ENCODE measurements around the gene TRIM24. TPM values are rescaled to one million over a fixed set of nuclear protein-coding genes. Genes with fewer than 3 reads are reported as not detected.

Gene TRIM24
- total and polyA plus RNA-seq, 9 donors: 17.0 to 55.6 (median 32.7) TPM

DNA sequence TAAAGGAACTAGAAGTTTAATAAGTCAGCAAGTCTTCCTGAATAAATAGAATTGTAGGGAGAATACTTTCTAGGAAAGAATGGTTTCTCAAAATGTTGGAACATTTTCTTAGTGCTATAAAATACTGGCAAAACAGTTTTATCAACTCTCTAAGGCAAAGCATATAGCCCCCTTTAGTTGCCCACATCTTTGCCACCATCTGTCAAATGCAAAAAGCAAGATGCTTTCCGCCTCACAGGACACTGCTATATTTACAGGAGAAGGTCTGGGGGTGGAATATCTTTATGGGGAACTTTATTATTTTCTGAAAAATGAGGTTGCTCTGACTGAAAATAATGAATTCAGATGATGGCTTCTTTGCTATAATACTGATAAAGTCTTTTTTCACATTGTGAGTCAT, 162.8 kb downstream of the TRIM24 start:
- no peak overlapping the region for H3K4me3 ChIP-seq
- intact Hi-C loops (cut with DNase I): no loop called here
- 89 to 96% (median 90%) methylated on average over 1 of the region's 1 CpG for WGBS, 3 donors
- H3K27ac ChIP-seq: no peak overlapping the region
- TF ChIP-seq EP300 (IDR thresholded peaks at IDR 0.05) (no peak), POLR2A (IDR thresholded peaks at IDR 0.05) (no peak)
- TF ChIP-seq, protein P1, sequence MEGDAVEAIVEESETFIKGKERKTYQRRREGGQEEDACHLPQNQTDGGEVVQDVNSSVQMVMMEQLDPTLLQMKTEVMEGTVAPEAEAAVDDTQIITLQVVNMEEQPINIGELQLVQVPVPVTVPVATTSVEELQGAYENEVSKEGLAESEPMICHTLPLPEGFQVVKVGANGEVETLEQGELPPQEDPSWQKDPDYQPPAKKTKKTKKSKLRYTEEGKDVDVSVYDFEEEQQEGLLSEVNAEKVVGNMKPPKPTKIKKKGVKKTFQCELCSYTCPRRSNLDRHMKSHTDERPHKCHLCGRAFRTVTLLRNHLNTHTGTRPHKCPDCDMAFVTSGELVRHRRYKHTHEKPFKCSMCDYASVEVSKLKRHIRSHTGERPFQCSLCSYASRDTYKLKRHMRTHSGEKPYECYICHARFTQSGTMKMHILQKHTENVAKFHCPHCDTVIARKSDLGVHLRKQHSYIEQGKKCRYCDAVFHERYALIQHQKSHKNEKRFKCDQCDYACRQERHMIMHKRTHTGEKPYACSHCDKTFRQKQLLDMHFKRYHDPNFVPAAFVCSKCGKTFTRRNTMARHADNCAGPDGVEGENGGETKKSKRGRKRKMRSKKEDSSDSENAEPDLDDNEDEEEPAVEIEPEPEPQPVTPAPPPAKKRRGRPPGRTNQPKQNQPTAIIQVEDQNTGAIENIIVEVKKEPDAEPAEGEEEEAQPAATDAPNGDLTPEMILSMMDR (IDR thresholded peaks at IDR 0.05): no peak
- no peaks in the 10 kb centered on the region for H3K9me3 ChIP-seq
- no peak for DNase-seq
- H3K4me1 ChIP-seq (ENCODE audit: insufficient read depth): no peaks in the 10 kb centered on the region
- H3K27me3 ChIP-seq: no peaks in the 10 kb centered on the region
- no peaks in the 10 kb centered on the region for H3K36me3 ChIP-seq

GRCh38 chr7:138625084-138625848, 165.2 kb downstream of the TRIM24 start:
- H3K27ac ChIP-seq: no peak overlapping the region
- intact Hi-C loops (cut with DNase I): no loop called here
- no peak for DNase-seq
- no peaks in the 10 kb centered on the region for H3K9me3 ChIP-seq
- H3K36me3 ChIP-seq: no peaks in the 10 kb centered on the region
- no peaks in the 10 kb centered on the region for H3K4me1 ChIP-seq (ENCODE audit: insufficient read depth)
- no peaks in the 10 kb centered on the region for H3K27me3 ChIP-seq
- WGBS, 3 donors: 10 to 12% (median 11%) methylated on average over 3 of the region's 3 CpGs
- no peak overlapping the region for H3K4me3 ChIP-seq
- TF ChIP-seq EP300 (IDR thresholded peaks at IDR 0.05): no peak

GRCh38 chr7:138625849-138626230, 165.8 kb downstream of the TRIM24 start:
- H3K4me1 ChIP-seq (ENCODE audit: insufficient read depth): no peaks in the 10 kb centered on the region
- WGBS, 3 donors: 72 to 89% (median 81%) methylated on average over 5 of the region's 5 CpGs
- TF ChIP-seq POLR2A (IDR thresholded peaks at IDR 0.05) (no peak), EP300 (IDR thresholded peaks at IDR 0.05) (no peak)
- TF ChIP-seq, protein P1 (IDR thresholded peaks at IDR 0.05): no peak

DNA sequence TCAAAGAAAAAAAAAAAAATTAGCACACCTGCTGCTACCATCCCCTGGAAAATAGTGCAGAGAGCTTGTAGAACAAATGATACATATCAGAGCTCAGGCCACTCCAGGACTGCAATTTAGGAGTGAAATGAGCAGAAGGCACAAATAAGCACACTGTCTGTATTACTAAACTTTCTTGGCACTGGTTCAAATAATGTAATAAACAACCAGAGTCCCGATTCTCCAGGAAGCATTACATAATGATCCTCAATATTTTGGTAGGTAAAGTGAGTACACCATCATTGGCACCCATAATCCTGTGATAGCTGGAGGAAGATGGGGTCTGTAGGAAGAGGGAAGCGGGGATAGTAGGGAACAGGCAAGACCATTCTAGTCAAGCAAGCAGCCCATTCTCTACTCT, 166.8 kb downstream of the TRIM24 start:
- TF ChIP-seq POLR2A (IDR thresholded peaks at IDR 0.05) (no peak), EP300 (IDR thresholded peaks at IDR 0.05) (no peak)
- TF ChIP-seq, protein P1 (IDR thresholded peaks at IDR 0.05): no peak
- no peak overlapping the region for H3K4me3 ChIP-seq
- no peaks in the 10 kb centered on the region for H3K9me3 ChIP-seq
- no peak overlapping the region for H3K27ac ChIP-seq
- no peaks in the 10 kb centered on the region for H3K27me3 ChIP-seq
- no peaks in the 10 kb centered on the region for H3K36me3 ChIP-seq
- intact Hi-C loops (cut with DNase I): no loop called here
- DNase-seq: no peak
- no peaks in the 10 kb centered on the region for H3K4me1 ChIP-seq (ENCODE audit: insufficient read depth)
- 49 to 52% (median 51%) methylated on average over 2 of the region's 2 CpGs for WGBS, 3 donors

More at GRCh38 chr7:138625849-138626230, 165.8 kb downstream of the TRIM24 start:
- Histone ChIP-seq H3K9me3 (no peaks in the 10 kb centered on the region), H3K27me3 (no peaks in the 10 kb centered on the region), H3K27ac (no peak overlapping the region), H3K4me3 (no peak overlapping the region), H3K36me3 (no peaks in the 10 kb centered on the region)
- intact Hi-C loops (cut with DNase I): no loop called here
- DNase-seq: no peak

GRCh38 chr7:138627361-138627760, 167.3 kb downstream of the TRIM24 start:
- intact Hi-C loops (cut with DNase I): no loop called here
- no peak for TF ChIP-seq EP300 (IDR thresholded peaks at IDR 0.05)
- TF ChIP-seq, protein P1 (IDR thresholded peaks at IDR 0.05): no peak
- TF ChIP-seq POLR2A (IDR thresholded peaks at IDR 0.05): no peak
- no peaks in the 10 kb centered on the region for H3K4me1 ChIP-seq (ENCODE audit: insufficient read depth)
- 73 to 79% (median 74%) methylated on average over 6 of the region's 6 CpGs for WGBS, 3 donors
- no peak overlapping the region for H3K4me3 ChIP-seq
- no peaks in the 10 kb centered on the region for H3K9me3 ChIP-seq
- no peaks in the 10 kb centered on the region for H3K27me3 ChIP-seq
- no peak for DNase-seq
- H3K27ac ChIP-seq: no peak overlapping the region
- no peaks in the 10 kb centered on the region for H3K36me3 ChIP-seq

Measured in ovary (tissue), 9 donors.